GM23338 (cell line): ENCODE data around the gene SNORC. TPM values are rescaled to one million over a fixed set of nuclear protein-coding genes. Genes with fewer than 3 reads are reported as not detected.

Experiments used
- ATAC-seq: fragments of 200-7000 bp; cut with Tn5 transposase; 3 replicates; pipeline ENCODE4 v1.9.1; 2020
- DNase-seq: peaks from one replicate; pipeline ENCODE4 v3.0.0-alpha.2; 2015; ENCODE audit warnings: low spot score
- H2AFZ ChIP-seq: fragments of 200-600 bp; sonication (generic); 2 replicates; pipeline ENCODE4 v1.8.0; 2016; ENCODE audit warnings: antibody characterized with exemption, mild to moderate bottlenecking, moderate library complexity
- H3F3A ChIP-seq: fragments of 200-600 bp; sonication (generic); replicated peaks from 2 replicates; pipeline ENCODE4 v1.8.0; 2017; ENCODE audit warnings: antibody characterized with exemption, mixed run types, low read depth
- H3K27ac ChIP-seq: fragments of 200-600 bp; sonication (generic); 2 replicates; pipeline ENCODE4 v1.6.1; 2016; ENCODE audit warnings: low read depth
- H3K27me3 ChIP-seq: fragments of 200-600 bp; sonication (generic); 2 replicates; pipeline ENCODE4 v1.8.0; 2016; ENCODE audit warnings: mild to moderate bottlenecking, mixed run types, moderate library complexity; ENCODE audit not compliant: insufficient read depth
- H3K36me3 ChIP-seq: fragments of 200-600 bp; sonication (generic); 2 replicates; pipeline ENCODE4 v1.8.0; 2016; ENCODE audit warnings: mild to moderate bottlenecking; ENCODE audit not compliant: insufficient read depth
- H3K4me1 ChIP-seq: fragments of 200-600 bp; sonication (generic); 2 replicates; pipeline ENCODE4 v1.8.0; 2016; ENCODE audit warnings: mild to moderate bottlenecking, moderate library complexity; ENCODE audit not compliant: insufficient read depth
- H3K4me2 ChIP-seq: fragments of 200-600 bp; sonication (generic); 2 replicates; pipeline ENCODE4 v1.7.1; 2017; ENCODE audit warnings: mixed run types
- H3K4me3 ChIP-seq: fragments of 200-600 bp; sonication (generic); 2 replicates; pipeline ENCODE4 v1.6.1; 2016; ENCODE audit warnings: mixed run types
- H3K79me2 ChIP-seq: fragments of 200-600 bp; sonication (generic); replicated peaks from 2 replicates; pipeline ENCODE4 v1.8.0; 2017; ENCODE audit warnings: mild to moderate bottlenecking; ENCODE audit not compliant: insufficient read depth
- H3K9me2 ChIP-seq: fragments of 200-600 bp; sonication (generic); 2 replicates; pipeline ENCODE4 v1.8.0; 2017; ENCODE audit not compliant: insufficient read depth
- H4K20me1 ChIP-seq: fragments of 200-600 bp; sonication (generic); replicated peaks from 2 replicates; pipeline ENCODE4 v1.8.0; 2017; ENCODE audit warnings: mild to moderate bottlenecking; ENCODE audit not compliant: insufficient read depth
- H3K27ac Mint-ChIP-seq: 2 replicates; pipeline ENCODE4 v1.8.0; 2020; ENCODE audit warnings: inconsistent platforms, mild to moderate bottlenecking, moderate library complexity, mixed read lengths
- H3K27me3 Mint-ChIP-seq: 3 replicates; pipeline ENCODE4 v1.8.0; 2022; ENCODE audit warnings: low read depth, mild to moderate bottlenecking, moderate library complexity, mixed read lengths, inconsistent platforms; ENCODE audit not compliant: insufficient read depth, poor library complexity
- H3K36me3 Mint-ChIP-seq: 3 replicates; pipeline ENCODE4 v1.8.0; 2021; ENCODE audit warnings: low read depth, mild to moderate bottlenecking, inconsistent platforms, moderate library complexity, mixed read lengths
- H3K4me1 Mint-ChIP-seq: 3 replicates; pipeline ENCODE4 v1.8.0; 2020; ENCODE audit warnings: mild to moderate bottlenecking, inconsistent platforms, mixed read lengths
- H3K4me3 Mint-ChIP-seq: 3 replicates; pipeline ENCODE4 v1.8.0; 2021; ENCODE audit warnings: moderate library complexity, mild to moderate bottlenecking, inconsistent platforms, mixed read lengths
- H3K9me3 Mint-ChIP-seq: 3 replicates; pipeline ENCODE4 v1.8.0; 2020; ENCODE audit warnings: moderate library complexity, mild to moderate bottlenecking, inconsistent platforms, mixed read lengths
- CREB1 ChIP-seq: fragments of 250-450 bp; sonication (Bioruptor Pico); IDR thresholded peaks from 2 replicates; pipeline ENCODE4 v1.5.0; 2020; ENCODE audit warnings: low read depth, mild to moderate bottlenecking, moderate library complexity
- CTCF ChIP-seq, 2 experiments: fragments of 200-600 bp in 1 of 2; sonication (generic) in 1 of 2; conservative IDR thresholded peaks; 2 replicates each; pipeline versions ENCODE4 v1.5.1 to v1.6.1; 2016 to 2017; ENCODE audit warnings: antibody characterized with exemption in 2 of 2, low read depth in 2 of 2, mild to moderate bottlenecking in 2 of 2, moderate library complexity in 1 of 2
- EZH2 ChIP-seq: fragments of 200-600 bp; sonication (generic); IDR thresholded peaks from one replicate; pipeline ENCODE4 v1.8.0; 2017; ENCODE audit warnings: antibody characterized with exemption, mild to moderate bottlenecking, low read depth; ENCODE audit not compliant: unreplicated experiment
- EZH2phosphoT487 ChIP-seq: fragments of 200-600 bp; sonication (generic); IDR thresholded peaks from one replicate; pipeline ENCODE4 v1.8.1; 2018; ENCODE audit warnings: antibody characterized with exemption; ENCODE audit not compliant: unreplicated experiment
- JUNB ChIP-seq: IDR thresholded peaks from one replicate; pipeline ENCODE4 v1.6.1; 2016; ENCODE audit warnings: antibody characterized with exemption; ENCODE audit not compliant: unreplicated experiment
- POLR2AphosphoS5 ChIP-seq: IDR thresholded peaks from 2 replicates; pipeline ENCODE4 v1.6.1; 2016; ENCODE audit warnings: antibody characterized with exemption, low read depth
- REST ChIP-seq: IDR thresholded peaks from one replicate; pipeline ENCODE4 v1.6.1; 2018; ENCODE audit warnings: antibody characterized with exemption; ENCODE audit not compliant: unreplicated experiment
- STAT1 ChIP-seq: IDR thresholded peaks from one replicate; pipeline ENCODE4 v1.6.1; 2016; ENCODE audit warnings: antibody characterized with exemption; ENCODE audit not compliant: unreplicated experiment
- ZNF331 ChIP-seq: fragments of 250-450 bp; sonication (Bioruptor Pico); IDR thresholded peaks from 2 replicates; pipeline ENCODE4 v1.5.0; 2020; ENCODE audit warnings: low read depth, mild to moderate bottlenecking, moderate library complexity
- ZNF462 ChIP-seq: fragments of 250-450 bp; sonication (Bioruptor Pico); IDR thresholded peaks from 2 replicates; pipeline ENCODE4 v1.5.0; 2020; ENCODE audit warnings: mild to moderate bottlenecking, moderate library complexity
- polyA plus RNA-seq: library from polyadenylated mRNA; unstranded; fragments of >200 nt; fragmentation: Nextera tagmentation; extraction: Ambion mirVana; gene quantifications from 2 replicates; pipeline ENCODE4 v1.2.1, GENCODE V29; 2016
- total RNA-seq: library from RNA; depleted of rRNA; stranded (reverse); fragments of >200 nt; shearing (Covaris generic); gene quantifications from 2 replicates; pipeline ENCODE4 v1.2.3, GENCODE V29; 2014

The SNORC gene
- total and polyA plus RNA-seq, 2 experiments from 2014 or later, result 0.80 to 1.6 TPM

- no peak for TF ChIP-seq REST
- no peak for TF ChIP-seq STAT1
- no peak for TF ChIP-seq EZH2
These were observed 31.6 kb upstream of the SNORC start (continued) for GRCh38 chr2:232838406-232838874.

- Histone ChIP-seq H3K27ac (no peak overlapping the region), H2AFZ (no peak overlapping the region), H3K4me3 (no peak overlapping the region), H4K20me1 (peaks cover 10% of the 10 kb centered on the region), H3F3A (no peaks in the 10 kb centered on the region), H3K36me3 (peaks cover 36% of the 10 kb centered on the region), H3K4me2 (no peak overlapping the region), H3K9me2 (no peaks in the 10 kb centered on the region), H3K4me1 (0 out of 2 replicates have a peak, but pooled peaks cover 3% of the 10 kb centered on the region), H3K79me2 (peaks cover 4% of the 10 kb centered on the region; the same call in 1 of the 2 replicates), H3K27me3 (no peaks in the 10 kb centered on the region)
- H3K4me1 Mint-ChIP-seq, result peaks cover 12% of the 10 kb centered on the region; the same call in 2 of the 3 replicates
- no peaks in the 10 kb centered on the region for H3K27me3 Mint-ChIP-seq
- H3K27ac Mint-ChIP-seq, result no peak overlapping the region
- no peak for ATAC-seq
- H3K4me3 Mint-ChIP-seq, result no peak overlapping the region
- no peak for DNase-seq
- H3K36me3 Mint-ChIP-seq, result peaks cover 41% of the 10 kb centered on the region
- H3K9me3 Mint-ChIP-seq, result no peaks in the 10 kb centered on the region
- TF ChIP-seq JUNB, result no peak
- no peak for TF ChIP-seq ZNF462
- no peak for TF ChIP-seq CTCF (conservative IDR thresholded peaks at IDR 0.05; ENCODE audit: low read depth in 2 of 2)
- TF ChIP-seq CREB1 (CRISPR knock-in tag), result no peak
- no peak for TF ChIP-seq ZNF331 (CRISPR knock-in tag)
- no peak for TF ChIP-seq EZH2phosphoT487
- no peak for TF ChIP-seq POLR2AphosphoS5
These were observed 30.5 kb upstream of the SNORC start for GRCh38 chr2:232839411-232840079.
